Measurements from ENCODE around the gene SIRT7.

Gene SIRT7

GRCh38 chr17:81940538-81941483 lies 22.8 kb upstream of the SIRT7 start:
- H3K36me3 ChIP-seq (replicated peaks; ENCODE audit: low read depth, low read length): no peaks in the 10 kb centered on the region
- no peak for TF ChIP-seq EZH2phosphoT487 (IDR thresholded peaks at IDR 0.05; ENCODE audit: low read depth)
- TF ChIP-seq CTCF (IDR thresholded peaks at IDR 0.05; ENCODE audit: low read depth, low read length): no peak
- H3K4me2 ChIP-seq (ENCODE audit: low read length): no peak overlapping the region
- peaks cover 12% of the 10 kb centered on the region; the same call in 1 of the 2 replicates for H3K27me3 ChIP-seq (ENCODE audit: low read depth, low read length)
- no peaks in the 10 kb centered on the region for H3K9me3 ChIP-seq (ENCODE audit: insufficient read depth, low read length)
- H3K4me3 ChIP-seq (ENCODE audit: low read length): no peak overlapping the region
- H3K9ac ChIP-seq (ENCODE audit: low read length): no peak overlapping the region
- no peak overlapping the region for H2AFZ ChIP-seq (ENCODE audit: low read depth, low read length)
- peaks cover 14% of the 10 kb centered on the region for H3K4me1 ChIP-seq (ENCODE audit: low read length)
- H4K20me1 ChIP-seq (ENCODE audit: insufficient read depth, low read length): no peaks in the 10 kb centered on the region
- peaks cover 6% of the 10 kb centered on the region; the same call in 1 of the 2 replicates for H3K79me2 ChIP-seq (ENCODE audit: low read length)
- no peak overlapping the region for H3K27ac ChIP-seq (ENCODE audit: low read length)

GRCh38 chr17:81939881-81940385 lies 22.0 kb upstream of the SIRT7 start:
- no peak overlapping the region for H3K4me3 ChIP-seq (ENCODE audit: low read length)
- no peak overlapping the region for H3K9ac ChIP-seq (ENCODE audit: low read length)
- H4K20me1 ChIP-seq (ENCODE audit: insufficient read depth, low read length): no peaks in the 10 kb centered on the region
- TF ChIP-seq CTCF (IDR thresholded peaks at IDR 0.05; ENCODE audit: low read depth, low read length) (no peak), EZH2phosphoT487 (IDR thresholded peaks at IDR 0.05; ENCODE audit: low read depth) (no peak)
- peaks cover 14% of the 10 kb centered on the region for H3K4me1 ChIP-seq (ENCODE audit: low read length)
- H3K27me3 ChIP-seq (ENCODE audit: low read depth, low read length): peaks cover 12% of the 10 kb centered on the region; the same call in 1 of the 2 replicates
- H3K27ac ChIP-seq (ENCODE audit: low read length): no peak overlapping the region
- no peaks in the 10 kb centered on the region for H3K36me3 ChIP-seq (replicated peaks; ENCODE audit: low read depth, low read length)
- H3K9me3 ChIP-seq (ENCODE audit: insufficient read depth, low read length): no peaks in the 10 kb centered on the region
- no peak overlapping the region for H3K4me2 ChIP-seq (ENCODE audit: low read length)
- H3K79me2 ChIP-seq (ENCODE audit: low read length): peaks cover 6% of the 10 kb centered on the region; the same call in 1 of the 2 replicates
- H2AFZ ChIP-seq (ENCODE audit: low read depth, low read length): no peak overlapping the region

GRCh38 chr17:81939218-81939617 lies 21.2 kb upstream of the SIRT7 start:
- no peak overlapping the region for H3K27ac ChIP-seq (ENCODE audit: low read length)
- no peak overlapping the region for H2AFZ ChIP-seq (ENCODE audit: low read depth, low read length)
- peaks cover 7% of the 10 kb centered on the region; the same call in 1 of the 2 replicates for H3K27me3 ChIP-seq (ENCODE audit: low read depth, low read length)
- H3K36me3 ChIP-seq (replicated peaks; ENCODE audit: low read depth, low read length): no peaks in the 10 kb centered on the region
- H3K4me3 ChIP-seq (ENCODE audit: low read length): no peak overlapping the region
- no peak overlapping the region for H3K4me2 ChIP-seq (ENCODE audit: low read length)
- TF ChIP-seq EZH2phosphoT487 (IDR thresholded peaks at IDR 0.05; ENCODE audit: low read depth): no peak
- TF ChIP-seq CTCF (IDR thresholded peaks at IDR 0.05; ENCODE audit: low read depth, low read length): no peak
- peaks cover 13% of the 10 kb centered on the region for H3K4me1 ChIP-seq (ENCODE audit: low read length)
- H4K20me1 ChIP-seq (ENCODE audit: insufficient read depth, low read length): no peaks in the 10 kb centered on the region
- H3K79me2 ChIP-seq (ENCODE audit: low read length): peaks cover 6% of the 10 kb centered on the region; the same call in 1 of the 2 replicates
- H3K9me3 ChIP-seq (ENCODE audit: insufficient read depth, low read length): no peaks in the 10 kb centered on the region
- H3K9ac ChIP-seq (ENCODE audit: low read length): no peak overlapping the region

GRCh38 chr17:81935709-81936084 lies 17.7 kb upstream of the SIRT7 start:
- TF ChIP-seq CTCF (IDR thresholded peaks at IDR 0.05; ENCODE audit: low read depth, low read length) (no peak), EZH2phosphoT487 (IDR thresholded peaks at IDR 0.05; ENCODE audit: low read depth) (no peak)
- Histone ChIP-seq H4K20me1 (ENCODE audit: insufficient read depth, low read length) (no peaks in the 10 kb centered on the region), H3K27me3 (ENCODE audit: low read depth, low read length) (no peaks in the 10 kb centered on the region), H2AFZ (ENCODE audit: low read depth, low read length) (no peak overlapping the region), H3K36me3 (replicated peaks; ENCODE audit: low read depth, low read length) (no peaks in the 10 kb centered on the region), H3K4me1 (ENCODE audit: low read length) (no peaks in the 10 kb centered on the region), H3K4me2 (ENCODE audit: low read length) (0 out of 2 replicates have a peak overlapping the region, but pooled peaks have one; percentile 7), H3K9me3 (ENCODE audit: insufficient read depth, low read length) (no peaks in the 10 kb centered on the region), H3K79me2 (ENCODE audit: low read length) (peaks cover 6% of the 10 kb centered on the region; the same call in 1 of the 2 replicates), H3K4me3 (ENCODE audit: low read length) (no peak overlapping the region), H3K9ac (ENCODE audit: low read length) (no peak overlapping the region), H3K27ac (ENCODE audit: low read length) (no peak overlapping the region)

Data from OCI-LY3 (cell line).